Sigmoid colon (tissue), 4 donors: ENCODE results near the gene ATG4B.

Source experiments
- CTCF ChIP-seq, 4 experiments: fragments of 450-650 bp in 3 of 4; fragments of 200-600 bp in 1 of 4; IDR thresholded peaks; one replicate each; pipeline ENCODE4 v1.5.1; 2016 to 2019; ENCODE audit warnings: antibody characterized with exemption in 4 of 4, mild to moderate bottlenecking in 3 of 4, moderate library complexity in 2 of 4
- EP300 ChIP-seq, 4 donors: sonication (generic); formaldehyde crosslinking; IDR thresholded peaks; one replicate each; pipeline ENCODE4 v1.6.1; 2017; ENCODE audit warnings: antibody characterized with exemption in 4 of 4
- POLR2A ChIP-seq, 2 donors: fragments of 450-650 bp; IDR thresholded peaks; one replicate each; pipeline ENCODE4 v1.6.1; 2016; ENCODE audit warnings: antibody characterized with exemption in 2 of 2, mild to moderate bottlenecking in 2 of 2, moderate library complexity in 2 of 2
- POLR2AphosphoS5 ChIP-seq, 4 donors: sonication (generic); formaldehyde crosslinking; IDR thresholded peaks; one replicate each; pipeline ENCODE4 v1.6.1; 2017; ENCODE audit warnings: antibody characterized with exemption in 4 of 4

GRCh38 chr2:241678784-241679540 lies 41.5 kb downstream of the ATG4B start:
- no peak for TF ChIP-seq POLR2A (IDR thresholded peaks at IDR 0.05)
- TF ChIP-seq CTCF (IDR thresholded peaks at IDR 0.05), result no peak
- no peak for TF ChIP-seq POLR2AphosphoS5 (IDR thresholded peaks at IDR 0.05)
- no peak for TF ChIP-seq EP300 (IDR thresholded peaks at IDR 0.05)
